ENCODE measurements around the gene IGF1. TPM values are rescaled to one million over a fixed set of nuclear protein-coding genes. Genes with fewer than 3 reads are reported as not detected.

Gene IGF1
- total and polyA plus RNA-seq, 10 of the 15 experiments (the other 5 are each of a cell fraction or from before 2014, with no cell fraction given): 2.4 to 9.2 (median 3.5) TPM

DNA sequence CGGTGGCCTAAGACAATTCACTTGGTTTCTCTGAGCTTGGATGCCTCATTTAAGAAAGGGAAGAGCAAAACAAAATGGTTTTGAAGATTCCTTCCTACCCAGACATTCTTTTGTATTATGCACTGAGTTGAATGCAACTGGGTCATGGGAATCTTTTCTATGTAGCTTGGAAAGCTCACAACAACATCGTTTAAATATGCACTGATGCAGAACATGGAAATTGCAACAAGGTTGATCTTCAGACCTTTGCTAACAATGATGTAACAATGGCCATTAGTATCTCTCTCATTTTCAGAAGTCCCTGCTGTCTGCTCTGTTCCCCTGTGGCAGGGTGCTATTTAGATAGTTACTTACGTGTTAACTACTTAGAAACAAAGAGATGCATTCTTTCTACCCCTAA lies 30.1 kb upstream of the IGF1 start:
- FAIRE-seq (no peak), ATAC-seq (no peak), DNase-seq (ENCODE audit: low read depth, low spot score) (no peak)
- H3K36me3 ChIP-seq (ENCODE audit: control insufficient read depth in 2 of 2, insufficient read depth in 2 of 2, low read length in 1 of 2): no peaks in the 10 kb centered on the region
- in situ Hi-C loops (cut with MboI) (no loop called here), intact Hi-C loops (cut with micrococcal nuclease; ENCODE audit: unreplicated experiment) (no loop called here)
- H2AFZ ChIP-seq (ENCODE audit: control insufficient read depth, low read depth, low read length): no peak overlapping the region
- no peaks in the 10 kb centered on the region for H3K27me3 ChIP-seq (replicated peaks in 1 of 2; ENCODE audit: control insufficient read depth in 2 of 2, insufficient read depth in 2 of 2, low read length in 1 of 2)
- ChIA-PET CTCF (interaction anchor here (0.6 to 1.1 kb wide), 2 partner anchors 39 to 213 kb away, joined by 3 to 5 read pairs; no protein-coding TSS in a partner anchor), SMC1A (ENCODE audit: uncharacterized antibody, unreplicated experiment) (interaction anchor here (1.0 to 5.5 kb wide), 5 partner anchors 9 to 28 kb away, joined by 3 to 43 read pairs (median 8); partner anchors contain the start of gene IGF1), POLR2A (interaction anchor here (1.0 to 1.4 kb wide), 2 partner anchors 32 to 598 kb away, joined by 3 read pairs; no protein-coding TSS in a partner anchor), RAD21 (ENCODE audit: unreplicated experiment) (interaction anchor here (2.3 kb wide), 1 partner anchor 27 kb away, joined by 13 read pairs; no protein-coding TSS in a partner anchor)
- H3K27ac ChIP-seq (ENCODE audit: control insufficient read depth, insufficient read depth): no peak overlapping the region
- H3K79me2 ChIP-seq (ENCODE audit: control insufficient read depth, insufficient read depth, low read length): no peaks in the 10 kb centered on the region
- 31% methylated on average over 3 of the region's 3 CpGs for WGBS (ENCODE audit: insufficient coverage, insufficient replicate concordance, low lambda C conversion rate, missing lambda C conversion rate)
- H4K20me1 ChIP-seq (ENCODE audit: control insufficient read depth, insufficient read depth): no peaks in the 10 kb centered on the region
- no TSS peak for BruUV-seq (replicated peaks)
- H3K4me3 ChIP-seq: no peak overlapping the region
- H3K4me2 ChIP-seq (ENCODE audit: control insufficient read depth, insufficient read depth): no peak overlapping the region
- H3K9me3 ChIP-seq (replicated peaks; ENCODE audit: control insufficient read depth, insufficient read depth, low read length): no peaks in the 10 kb centered on the region; the same call in 2 of the 3 replicates
- no peak overlapping the region for H3K9ac ChIP-seq (ENCODE audit: control insufficient read depth, insufficient read depth, low read length)
- peaks cover 19% of the 10 kb centered on the region for H3K4me1 ChIP-seq (ENCODE audit: control insufficient read depth, insufficient read depth, low read length)
- TF ChIP-seq ZNF622 (IDR thresholded peaks at IDR 0.05) (no peak), SMAD5 (IDR thresholded peaks at IDR 0.05; ENCODE audit: low read depth) (no peak), RBBP5 (conservative IDR thresholded peaks at IDR 0.05) (no peak), SUZ12 (IDR thresholded peaks at IDR 0.05; ENCODE audit: unreplicated experiment) (no peak), NR2C1 (IDR thresholded peaks at IDR 0.05) (no peak), NR2F1 (conservative IDR thresholded peaks at IDR 0.05) (peak; percentile 50), SUPT20H (IDR thresholded peaks at IDR 0.05; ENCODE audit: borderline replicate concordance, control insufficient read depth, low read depth, low read length) (no peak), POLR2AphosphoS5 (IDR thresholded peaks at IDR 0.05; ENCODE audit: low read length) (no peak), WRNIP1 (IDR thresholded peaks at IDR 0.05; ENCODE audit: borderline replicate concordance, low read depth, low read length) (no peak), HDGF (IDR thresholded peaks at IDR 0.05) (no peak), ASH2L (IDR thresholded peaks at IDR 0.05; ENCODE audit: borderline replicate concordance, low read depth) (no peak), NFYB (IDR thresholded peaks at IDR 0.05; ENCODE audit: insufficient read depth, low read depth, low read length) (no peak), MTA2 (IDR thresholded peaks at IDR 0.05; ENCODE audit: low read depth) (peak; percentile 58; the same call in 1 of the 2 replicates), MEF2B (IDR thresholded peaks at IDR 0.05; ENCODE audit: partially characterized antibody, poor library complexity, severe bottlenecking) (peak; percentile 49)
- TF ChIP-seq, protein P1, sequence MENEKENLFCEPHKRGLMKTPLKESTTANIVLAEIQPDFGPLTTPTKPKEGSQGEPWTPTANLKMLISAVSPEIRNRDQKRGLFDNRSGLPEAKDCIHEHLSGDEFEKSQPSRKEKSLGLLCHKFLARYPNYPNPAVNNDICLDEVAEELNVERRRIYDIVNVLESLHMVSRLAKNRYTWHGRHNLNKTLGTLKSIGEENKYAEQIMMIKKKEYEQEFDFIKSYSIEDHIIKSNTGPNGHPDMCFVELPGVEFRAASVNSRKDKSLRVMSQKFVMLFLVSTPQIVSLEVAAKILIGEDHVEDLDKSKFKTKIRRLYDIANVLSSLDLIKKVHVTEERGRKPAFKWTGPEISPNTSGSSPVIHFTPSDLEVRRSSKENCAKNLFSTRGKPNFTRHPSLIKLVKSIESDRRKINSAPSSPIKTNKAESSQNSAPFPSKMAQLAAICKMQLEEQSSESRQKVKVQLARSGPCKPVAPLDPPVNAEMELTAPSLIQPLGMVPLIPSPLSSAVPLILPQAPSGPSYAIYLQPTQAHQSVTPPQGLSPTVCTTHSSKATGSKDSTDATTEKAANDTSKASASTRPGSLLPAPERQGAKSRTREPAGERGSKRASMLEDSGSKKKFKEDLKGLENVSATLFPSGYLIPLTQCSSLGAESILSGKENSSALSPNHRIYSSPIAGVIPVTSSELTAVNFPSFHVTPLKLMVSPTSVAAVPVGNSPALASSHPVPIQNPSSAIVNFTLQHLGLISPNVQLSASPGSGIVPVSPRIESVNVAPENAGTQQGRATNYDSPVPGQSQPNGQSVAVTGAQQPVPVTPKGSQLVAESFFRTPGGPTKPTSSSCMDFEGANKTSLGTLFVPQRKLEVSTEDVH (IDR thresholded peaks at IDR 0.05; ENCODE audit: low read depth, partially characterized antibody): no peak
- TF ChIP-seq, protein P2, sequence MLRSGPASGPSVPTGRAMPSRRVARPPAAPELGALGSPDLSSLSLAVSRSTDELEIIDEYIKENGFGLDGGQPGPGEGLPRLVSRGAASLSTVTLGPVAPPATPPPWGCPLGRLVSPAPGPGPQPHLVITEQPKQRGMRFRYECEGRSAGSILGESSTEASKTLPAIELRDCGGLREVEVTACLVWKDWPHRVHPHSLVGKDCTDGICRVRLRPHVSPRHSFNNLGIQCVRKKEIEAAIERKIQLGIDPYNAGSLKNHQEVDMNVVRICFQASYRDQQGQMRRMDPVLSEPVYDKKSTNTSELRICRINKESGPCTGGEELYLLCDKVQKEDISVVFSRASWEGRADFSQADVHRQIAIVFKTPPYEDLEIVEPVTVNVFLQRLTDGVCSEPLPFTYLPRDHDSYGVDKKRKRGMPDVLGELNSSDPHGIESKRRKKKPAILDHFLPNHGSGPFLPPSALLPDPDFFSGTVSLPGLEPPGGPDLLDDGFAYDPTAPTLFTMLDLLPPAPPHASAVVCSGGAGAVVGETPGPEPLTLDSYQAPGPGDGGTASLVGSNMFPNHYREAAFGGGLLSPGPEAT (IDR thresholded peaks at IDR 0.05; ENCODE audit: low read depth): no peak
- TF ChIP-seq, protein P3, sequence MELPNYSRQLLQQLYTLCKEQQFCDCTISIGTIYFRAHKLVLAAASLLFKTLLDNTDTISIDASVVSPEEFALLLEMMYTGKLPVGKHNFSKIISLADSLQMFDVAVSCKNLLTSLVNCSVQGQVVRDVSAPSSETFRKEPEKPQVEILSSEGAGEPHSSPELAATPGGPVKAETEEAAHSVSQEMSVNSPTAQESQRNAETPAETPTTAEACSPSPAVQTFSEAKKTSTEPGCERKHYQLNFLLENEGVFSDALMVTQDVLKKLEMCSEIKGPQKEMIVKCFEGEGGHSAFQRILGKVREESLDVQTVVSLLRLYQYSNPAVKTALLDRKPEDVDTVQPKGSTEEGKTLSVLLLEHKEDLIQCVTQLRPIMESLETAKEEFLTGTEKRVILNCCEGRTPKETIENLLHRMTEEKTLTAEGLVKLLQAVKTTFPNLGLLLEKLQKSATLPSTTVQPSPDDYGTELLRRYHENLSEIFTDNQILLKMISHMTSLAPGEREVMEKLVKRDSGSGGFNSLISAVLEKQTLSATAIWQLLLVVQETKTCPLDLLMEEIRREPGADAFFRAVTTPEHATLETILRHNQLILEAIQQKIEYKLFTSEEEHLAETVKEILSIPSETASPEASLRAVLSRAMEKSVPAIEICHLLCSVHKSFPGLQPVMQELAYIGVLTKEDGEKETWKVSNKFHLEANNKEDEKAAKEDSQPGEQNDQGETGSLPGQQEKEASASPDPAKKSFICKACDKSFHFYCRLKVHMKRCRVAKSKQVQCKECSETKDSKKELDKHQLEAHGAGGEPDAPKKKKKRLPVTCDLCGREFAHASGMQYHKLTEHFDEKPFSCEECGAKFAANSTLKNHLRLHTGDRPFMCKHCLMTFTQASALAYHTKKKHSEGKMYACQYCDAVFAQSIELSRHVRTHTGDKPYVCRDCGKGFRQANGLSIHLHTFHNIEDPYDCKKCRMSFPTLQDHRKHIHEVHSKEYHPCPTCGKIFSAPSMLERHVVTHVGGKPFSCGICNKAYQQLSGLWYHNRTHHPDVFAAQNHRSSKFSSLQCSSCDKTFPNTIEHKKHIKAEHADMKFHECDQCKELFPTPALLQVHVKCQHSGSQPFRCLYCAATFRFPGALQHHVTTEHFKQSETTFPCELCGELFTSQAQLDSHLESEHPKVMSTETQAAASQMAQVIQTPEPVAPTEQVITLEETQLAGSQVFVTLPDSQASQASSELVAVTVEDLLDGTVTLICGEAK (IDR thresholded peaks at IDR 0.05; ENCODE audit: borderline replicate concordance): no peak
